Measurements from ENCODE around the gene TSC22D4. TPM values are rescaled to one million over a fixed set of nuclear protein-coding genes. Genes with fewer than 3 reads are reported as not detected.

TSC22D4 gene
- polyA plus RNA-seq, 1 donor from 2014 or later, result 25.6 TPM

DNA sequence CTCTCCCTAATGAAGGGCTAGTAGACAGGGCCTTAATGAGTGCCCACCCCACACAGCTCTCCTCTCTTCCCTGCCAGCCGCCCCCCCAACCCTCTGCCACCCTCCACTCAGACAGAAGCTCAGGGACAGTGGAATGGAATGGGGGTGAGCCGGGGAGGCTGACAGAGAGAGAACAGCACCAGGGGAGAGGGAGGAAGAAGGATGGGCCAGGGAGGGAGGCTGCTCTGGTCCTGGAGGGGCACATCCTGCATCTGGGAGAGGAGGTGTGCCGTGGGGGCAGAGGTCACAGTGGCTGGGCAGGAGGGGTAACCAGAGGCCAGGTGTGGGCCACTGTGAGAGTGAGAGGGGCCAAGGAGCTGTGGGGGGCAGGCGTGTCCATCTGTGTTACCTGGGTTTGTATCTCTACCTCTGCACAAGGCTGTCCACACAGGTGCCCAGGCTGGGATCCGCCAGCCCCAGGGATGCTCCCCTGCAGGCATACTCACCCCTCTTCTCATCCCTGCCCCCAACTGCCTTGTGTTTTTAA is 7.2 kb upstream of the TSC22D4 start:
- peaks cover 4 to 6% (median 4%) of the 10 kb centered on the region in 3 donors for H3K4me1 Mint-ChIP-seq
- H3K9me3 Mint-ChIP-seq, result no peaks in the 10 kb centered on the region
- no peak overlapping the region for H3K27ac Mint-ChIP-seq
- H3K27me3 Mint-ChIP-seq, result peaks cover 11% of the 10 kb centered on the region
- no peaks in the 10 kb centered on the region for H3K36me3 Mint-ChIP-seq
- no peak overlapping the region for H3K4me3 Mint-ChIP-seq

DNA sequence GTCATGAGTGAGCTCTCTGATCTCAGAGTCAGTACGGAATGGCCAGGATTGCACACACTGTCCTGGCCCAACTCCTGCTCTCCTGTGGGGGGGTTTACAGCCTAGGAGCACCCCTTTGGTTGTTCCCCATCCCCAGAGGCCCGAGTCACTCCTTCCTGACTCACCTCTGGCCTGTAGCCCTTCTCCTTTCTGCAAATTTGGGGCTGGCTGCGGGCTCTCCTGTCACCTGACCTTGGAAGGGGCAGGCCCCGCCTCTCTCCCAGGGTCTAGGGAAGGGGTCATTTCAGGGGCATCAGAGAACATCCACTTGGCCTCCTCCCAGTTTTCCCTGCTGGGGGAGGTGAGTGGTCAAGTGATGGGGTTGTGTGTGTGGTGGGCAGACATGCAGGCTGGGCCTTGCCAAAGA is 6.5 kb upstream of the TSC22D4 start:
- Mint-ChIP-seq H3K27ac (no peak overlapping the region), H3K4me1 (peaks cover 4 to 6% (median 4%) of the 10 kb centered on the region in 3 donors), H3K9me3 (no peaks in the 10 kb centered on the region), H3K27me3 (peaks cover 9% of the 10 kb centered on the region), H3K4me3 (no peak overlapping the region), H3K36me3 (no peaks in the 10 kb centered on the region)

DNA sequence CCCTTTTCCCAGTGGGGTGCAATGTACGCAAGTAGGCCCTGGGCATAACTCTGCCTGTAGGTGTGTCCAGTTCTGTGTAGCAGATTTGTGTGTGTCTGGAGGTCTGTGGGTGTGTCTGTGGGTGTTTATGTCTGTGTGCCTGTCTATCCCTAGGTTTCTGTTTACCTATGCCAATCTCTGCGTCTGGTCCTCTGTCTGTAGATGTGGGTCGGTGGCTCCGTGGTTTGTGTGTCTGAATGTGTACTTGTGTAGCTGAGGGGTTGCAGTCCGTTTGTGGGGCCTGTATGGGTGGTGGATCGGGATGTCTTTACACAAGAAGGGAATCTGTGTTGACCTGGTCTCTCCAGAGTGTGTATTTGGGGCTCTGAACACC is 5.6 kb upstream of the TSC22D4 start:
- Mint-ChIP-seq H3K9me3 (no peaks in the 10 kb centered on the region), H3K27me3 (peaks cover 7% of the 10 kb centered on the region), H3K4me3 (peak overlapping the region in 3 of 4 donors; percentile 19 to 51 (median 35)), H3K36me3 (no peaks in the 10 kb centered on the region), H3K27ac (peak overlapping the region in 1 of 3 donors; percentile 2), H3K4me1 (peaks cover 4 to 6% (median 4%) of the 10 kb centered on the region in 3 donors)

DNA sequence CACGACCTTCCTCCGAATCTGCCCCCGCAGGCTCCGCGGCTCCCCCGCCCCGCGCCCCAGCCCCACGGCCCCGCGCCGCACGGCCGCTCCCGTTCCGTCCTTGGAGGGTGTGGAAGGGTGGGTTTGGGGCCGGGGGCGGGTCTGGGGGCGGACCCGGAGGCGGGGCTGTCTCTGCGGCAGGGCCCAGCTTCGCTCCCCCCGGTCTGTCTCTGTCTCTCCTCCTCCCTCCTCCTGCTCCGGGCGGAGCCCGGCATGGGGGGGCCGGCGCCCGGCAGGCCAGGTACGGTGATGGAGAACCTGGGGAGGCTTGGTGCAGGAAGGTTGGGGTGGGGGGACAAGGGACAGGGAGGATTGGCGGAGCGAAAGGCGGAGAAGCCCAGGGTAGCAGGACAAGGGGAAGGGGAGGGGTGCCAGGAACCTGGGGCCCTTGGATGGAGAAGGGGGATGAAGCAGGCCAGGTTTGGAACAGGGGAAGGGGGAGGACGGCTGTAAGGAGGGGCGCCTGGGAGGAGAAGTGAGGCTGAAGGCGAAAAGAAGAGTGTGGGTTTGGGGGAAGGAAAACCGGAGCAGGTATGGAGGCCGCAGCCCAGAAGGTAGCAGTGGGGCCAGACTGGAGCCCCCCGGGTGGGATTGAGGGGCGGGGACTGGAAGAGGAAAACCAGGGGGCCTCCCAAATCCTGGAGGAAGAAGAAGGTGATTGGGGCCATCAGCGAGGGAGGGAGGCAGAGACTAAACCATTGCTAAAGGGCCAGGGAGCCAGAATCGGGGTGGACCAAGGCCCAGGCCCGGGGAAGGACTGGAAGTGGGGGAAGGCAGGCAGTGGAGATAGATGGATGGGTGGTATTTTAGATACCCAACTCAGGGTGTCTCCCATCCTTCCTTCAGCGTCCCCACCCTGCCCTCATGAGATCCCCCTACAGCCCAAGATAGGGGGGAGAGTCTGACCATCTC is 5.0 kb upstream of the TSC22D4 start, which contains the start of gene NYAP1:
NYAP1 (plus strand) TSS at position 206 of the 951 bp plus-strand sequence. CDS start 1,385 bp downstream, outside the sequence.
- Mint-ChIP-seq H3K27me3 (peaks cover 7% of the 10 kb centered on the region), H3K27ac (peak within 1 kb of the TSS in 1 of 3 donors; percentile 2), H3K4me1 (peaks cover 4 to 9% (median 5%) of the 10 kb centered on the region in 3 donors), H3K36me3 (no peaks in the 10 kb centered on the region), H3K9me3 (no peaks in the 10 kb centered on the region), H3K4me3 (peak within 1 kb of the TSS; percentile 77 to 89 (median 85))

DNA sequence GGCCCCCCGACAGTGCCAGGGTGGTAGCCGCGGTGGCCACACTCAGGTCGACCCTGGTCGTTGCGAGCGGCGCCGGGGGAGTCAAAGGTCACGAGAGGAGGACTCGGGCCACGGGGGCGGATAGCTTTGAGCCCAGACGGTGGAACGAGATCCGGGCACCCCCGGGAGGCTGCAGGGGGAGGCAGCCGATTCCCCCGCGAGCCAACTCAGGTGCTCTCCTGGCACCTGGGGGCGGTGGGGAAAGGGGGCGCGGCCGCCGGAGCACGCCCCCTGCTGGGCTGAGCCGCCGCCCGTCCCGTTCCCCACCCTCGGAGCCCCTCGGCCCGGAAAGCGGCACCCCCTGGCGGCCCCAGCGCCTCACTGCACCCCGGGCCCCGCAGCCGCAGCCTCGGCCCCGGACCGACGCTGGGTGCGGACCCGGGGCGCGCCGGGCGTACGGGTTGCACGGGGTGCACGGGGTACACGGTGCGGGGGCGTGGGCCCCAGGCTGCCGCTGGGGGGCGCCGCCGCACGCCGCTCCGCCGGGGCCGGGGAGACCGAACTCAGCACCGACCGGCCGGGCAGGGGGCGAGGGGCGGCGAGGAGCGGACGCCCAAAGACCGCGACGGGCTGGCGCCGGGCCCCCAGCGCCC is 4.2 kb upstream of the TSC22D4 start:
- Mint-ChIP-seq H3K4me3 (peak overlapping the region; percentile 77 to 89 (median 85)), H3K4me1 (peaks cover 4 to 9% (median 5%) of the 10 kb centered on the region in 3 donors), H3K27ac (no peak overlapping the region), H3K36me3 (no peaks in the 10 kb centered on the region), H3K9me3 (no peaks in the 10 kb centered on the region), H3K27me3 (peaks cover 7% of the 10 kb centered on the region)

DNA sequence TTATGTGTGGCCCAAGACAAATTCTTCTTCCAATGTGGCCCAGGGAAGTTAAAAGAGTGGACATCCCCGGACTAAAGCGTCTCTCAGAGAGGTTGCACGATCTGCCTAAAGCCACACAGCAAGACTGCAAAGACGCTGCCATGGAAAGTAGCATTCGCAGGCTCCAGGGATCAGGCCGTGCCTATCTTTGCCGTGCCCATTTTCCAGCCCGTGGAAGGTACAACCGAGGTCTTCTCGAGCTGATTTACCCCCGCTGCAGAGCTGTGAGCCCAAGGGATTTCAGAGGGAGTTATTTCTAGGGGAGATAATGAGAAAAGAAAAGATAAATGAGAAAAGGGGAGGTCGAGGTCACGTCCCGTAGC is 3.7 kb upstream of the TSC22D4 start:
- Mint-ChIP-seq H3K27ac (no peak overlapping the region), H3K27me3 (peaks cover 7% of the 10 kb centered on the region), H3K9me3 (no peaks in the 10 kb centered on the region), H3K36me3 (no peaks in the 10 kb centered on the region), H3K4me3 (peak overlapping the region; percentile 77 to 89 (median 85)), H3K4me1 (peaks cover 4 to 9% (median 5%) of the 10 kb centered on the region in 3 donors)

DNA sequence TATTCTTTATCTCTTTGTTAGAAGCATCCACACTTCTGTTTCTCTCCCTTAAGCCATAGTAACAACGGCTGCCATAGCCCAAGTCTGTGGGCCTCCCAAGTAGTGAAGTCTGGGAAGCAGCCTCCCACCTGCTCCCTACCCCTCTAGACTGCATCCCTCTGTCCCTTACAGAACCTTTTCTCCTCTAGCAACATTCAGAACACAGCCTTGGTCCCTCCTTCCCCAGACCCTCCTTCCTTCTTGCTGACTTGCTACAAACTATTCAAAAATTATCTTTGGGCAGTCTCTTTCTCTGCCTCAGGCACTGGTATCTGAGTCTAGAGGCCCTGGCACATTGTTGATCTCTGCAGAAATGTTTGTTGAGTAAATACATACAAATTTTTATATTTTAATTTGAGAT is 2.5 kb upstream of the TSC22D4 start:
- H3K27me3 Mint-ChIP-seq, result peaks cover 7% of the 10 kb centered on the region
- H3K27ac Mint-ChIP-seq, result peak overlapping the region in 1 of 3 donors; percentile 34
- no peaks in the 10 kb centered on the region for H3K9me3 Mint-ChIP-seq
- peaks cover 4 to 15% (median 9%) of the 10 kb centered on the region in 3 donors for H3K4me1 Mint-ChIP-seq
- no peaks in the 10 kb centered on the region for H3K36me3 Mint-ChIP-seq
- H3K4me3 Mint-ChIP-seq, result peak overlapping the region in 3 of 4 donors; percentile 23 to 79 (median 70)

DNA sequence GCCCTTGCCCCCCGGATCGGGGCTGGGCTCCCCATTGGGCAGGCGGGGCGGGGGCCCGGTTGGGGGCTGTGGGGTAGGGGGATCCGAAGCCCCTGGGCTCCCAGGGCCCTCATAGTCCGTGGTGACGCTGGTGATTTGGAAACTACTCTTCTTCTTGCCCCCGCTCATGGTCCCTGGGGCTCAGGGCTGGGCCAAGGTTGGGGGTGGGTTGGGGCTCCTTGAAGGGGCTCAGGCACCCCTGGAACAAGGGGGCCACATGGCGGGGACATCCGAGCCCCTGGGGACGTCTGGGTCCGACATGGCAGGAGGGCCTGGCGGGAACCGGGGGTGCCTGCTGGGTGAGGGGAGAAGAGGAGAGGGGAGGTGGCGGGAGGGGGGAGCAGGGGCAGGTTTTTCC is 1.1 kb downstream of the TSC22D4 start:
- Mint-ChIP-seq H3K9me3 (no peaks in the 10 kb centered on the region), H3K36me3 (no peaks in the 10 kb centered on the region), H3K27ac (peak overlapping the region; percentile 88 to 95 (median 94)), H3K4me1 (peaks cover 20 to 29% (median 28%) of the 10 kb centered on the region in 3 donors), H3K27me3 (no peaks in the 10 kb centered on the region), H3K4me3 (peak overlapping the region; percentile 93 to 97 (median 96))

DNA sequence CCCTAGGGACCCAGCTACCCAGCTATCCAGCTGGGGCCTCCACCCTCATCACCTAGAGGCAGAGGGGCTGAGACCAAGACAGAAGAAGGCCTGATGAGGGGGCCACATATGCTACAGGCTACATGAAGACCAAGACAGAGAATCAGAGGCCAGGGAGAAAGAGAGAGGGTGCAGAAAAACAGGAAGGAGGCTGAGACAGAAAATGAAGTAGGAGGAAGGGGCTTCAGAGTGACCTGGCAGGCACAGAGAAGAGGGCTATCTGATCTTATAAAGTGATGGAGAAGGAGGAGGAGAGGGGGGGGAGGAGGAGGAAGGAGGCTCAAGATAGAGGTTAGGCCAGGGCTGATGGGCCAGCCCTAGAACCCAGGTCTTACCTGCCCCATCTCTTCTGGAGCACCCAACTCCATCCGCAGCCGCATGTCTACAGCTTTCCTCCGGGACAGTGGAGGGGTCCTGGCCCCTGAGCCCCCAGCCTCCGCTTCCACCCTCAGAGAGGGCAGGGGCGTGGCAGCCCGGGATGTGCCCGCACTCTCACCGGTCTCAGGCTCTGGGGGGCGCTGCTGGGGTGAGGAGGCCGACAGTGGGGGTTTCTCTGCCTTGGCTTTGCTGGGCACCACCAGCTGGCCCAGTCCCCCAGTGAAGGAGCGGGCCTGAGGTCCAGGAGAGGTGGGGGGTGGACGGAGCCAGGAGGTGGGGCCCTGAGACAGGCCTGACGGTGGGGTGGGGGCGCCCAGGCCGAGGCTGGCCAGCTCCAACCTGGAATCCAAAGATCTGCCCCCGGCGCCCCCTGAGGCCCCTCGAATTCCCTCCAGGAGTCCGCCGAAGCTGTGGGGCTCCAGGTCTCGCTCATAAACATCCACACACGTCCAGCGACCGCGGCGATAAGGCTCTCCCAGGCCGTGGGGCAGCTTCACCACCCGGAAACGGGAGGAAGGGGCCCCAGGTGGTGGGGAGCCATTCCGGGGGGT is 1.8 kb downstream of the TSC22D4 start:
- H3K27ac Mint-ChIP-seq, result peak overlapping the region; percentile 60 to 95 (median 74)
- no peaks in the 10 kb centered on the region for H3K27me3 Mint-ChIP-seq
- no peaks in the 10 kb centered on the region for H3K9me3 Mint-ChIP-seq
- peak overlapping the region; percentile 93 to 97 (median 96) for H3K4me3 Mint-ChIP-seq
- H3K36me3 Mint-ChIP-seq, result no peaks in the 10 kb centered on the region
- peaks cover 17 to 28% (median 28%) of the 10 kb centered on the region in 3 donors for H3K4me1 Mint-ChIP-seq

DNA sequence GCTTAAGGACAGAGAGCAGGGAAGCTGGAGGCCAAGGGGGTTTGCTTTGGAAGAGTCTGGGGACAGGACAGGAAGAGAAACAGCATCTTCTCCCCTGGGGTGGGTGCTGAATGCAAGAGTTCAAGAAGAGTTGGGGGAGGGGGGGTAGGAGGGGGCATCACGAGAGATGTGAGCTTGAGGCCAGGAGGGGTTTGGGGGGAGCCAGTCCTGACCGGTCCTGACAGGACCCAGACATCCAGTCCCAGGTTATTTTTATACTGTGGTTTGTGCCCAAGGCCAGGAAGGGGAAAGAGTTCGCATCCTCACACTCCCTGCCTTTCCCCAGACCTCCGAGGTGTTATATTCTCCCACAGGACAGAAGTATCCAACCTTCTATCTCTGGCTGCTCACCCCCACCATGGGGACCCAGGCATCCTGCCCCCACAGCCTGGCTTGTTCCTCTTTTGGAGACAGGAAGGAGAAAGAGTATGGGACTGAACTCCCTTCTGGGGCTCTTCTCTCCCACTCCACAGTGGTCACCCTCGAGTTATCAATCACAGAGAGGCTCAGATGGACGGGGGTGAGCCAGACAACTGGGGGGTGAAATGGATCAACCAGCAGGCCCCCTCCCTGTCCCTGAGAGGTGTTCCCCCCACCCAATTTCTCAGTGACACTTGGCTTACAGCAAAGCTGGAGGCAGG is 2.8 kb downstream of the TSC22D4 start:
- Mint-ChIP-seq H3K36me3 (peaks cover 2% of the 10 kb centered on the region), H3K27me3 (no peaks in the 10 kb centered on the region), H3K4me1 (peaks cover 17 to 30% (median 27%) of the 10 kb centered on the region in 3 donors)

DNA sequence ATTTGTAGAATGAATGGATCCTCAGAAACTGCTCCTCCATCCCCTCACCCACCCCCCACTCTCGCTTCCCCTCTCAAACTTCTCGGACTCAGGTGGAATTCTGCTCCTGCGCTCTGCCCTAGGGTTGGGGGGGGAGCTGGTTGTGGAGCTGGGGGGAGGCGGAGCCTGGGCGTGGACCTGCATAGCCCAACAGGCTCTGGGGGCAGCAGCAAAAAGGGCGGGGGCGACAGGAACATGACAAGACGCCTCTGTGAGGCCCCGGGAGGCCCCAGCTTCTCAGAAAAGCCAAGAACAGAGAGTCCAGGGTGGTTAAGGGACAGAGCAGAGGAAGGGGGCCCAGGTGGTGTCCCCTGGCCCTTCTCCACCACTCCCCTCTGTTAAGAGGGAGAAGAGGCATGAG is 3.5 kb downstream of the TSC22D4 start:
- Mint-ChIP-seq H3K4me3 (peak overlapping the region; percentile 72 to 97 (median 95)), H3K9me3 (no peaks in the 10 kb centered on the region), H3K4me1 (peaks cover 20 to 30% (median 28%) of the 10 kb centered on the region in 3 donors), H3K36me3 (peaks cover 2% of the 10 kb centered on the region), H3K27ac (peak overlapping the region; percentile 51 to 74 (median 71)), H3K27me3 (no peaks in the 10 kb centered on the region)

More for the DNA sequence above, 2.8 kb downstream of the TSC22D4 start:
- H3K27ac Mint-ChIP-seq, result peak overlapping the region in 2 of 3 donors; percentile 51 to 74
- peak overlapping the region; percentile 93 to 97 (median 96) for H3K4me3 Mint-ChIP-seq
- H3K9me3 Mint-ChIP-seq, result no peaks in the 10 kb centered on the region

DNA sequence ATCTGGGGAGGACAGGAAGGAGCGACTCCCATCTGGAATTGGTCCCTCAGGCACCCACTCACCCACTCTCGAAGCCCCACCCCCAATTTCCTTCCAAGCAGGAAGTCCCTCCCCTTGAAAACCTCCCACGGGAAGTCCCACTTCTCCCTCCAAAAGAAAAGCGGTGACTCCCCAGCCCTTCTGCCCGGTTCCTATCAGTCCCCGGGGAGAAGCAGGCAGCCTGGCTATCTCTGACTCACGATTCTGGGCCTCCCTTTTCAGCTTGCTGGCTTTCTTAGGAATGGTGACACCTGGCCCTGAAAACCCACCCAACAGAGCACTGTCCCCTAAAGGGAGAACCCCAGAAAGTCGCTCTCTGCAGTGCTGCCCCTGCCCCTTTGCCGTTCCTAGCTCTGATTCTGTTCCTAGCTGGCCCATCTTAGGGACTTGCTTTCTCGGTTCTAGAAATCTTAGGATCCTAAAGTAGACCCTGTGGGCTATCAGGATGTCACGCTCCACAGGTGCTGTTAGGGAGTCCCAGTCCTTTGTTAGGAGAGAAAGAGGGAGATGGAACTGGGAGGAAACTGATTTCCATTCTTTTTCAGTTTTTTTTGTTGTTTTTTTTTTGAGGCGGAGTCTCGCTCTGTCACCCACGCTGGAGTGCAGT is 6.0 kb downstream of the TSC22D4 start:
- H3K4me3 Mint-ChIP-seq, result peak overlapping the region in 1 of 4 donors; percentile 27
- peaks cover 2% of the 10 kb centered on the region for H3K36me3 Mint-ChIP-seq
- H3K4me1 Mint-ChIP-seq, result peaks cover 21 to 30% (median 28%) of the 10 kb centered on the region in 3 donors
- no peaks in the 10 kb centered on the region for H3K27me3 Mint-ChIP-seq
- H3K27ac Mint-ChIP-seq, result peak overlapping the region; percentile 53 to 89 (median 76)
- no peaks in the 10 kb centered on the region for H3K9me3 Mint-ChIP-seq
